Activated naive CD4-positive, alpha-beta T cell treated with anti-CD3 and anti-CD28 coated beads, Interleukin-2, amount 50 U/mL, for 24 hours (primary cell): ENCODE data around the gene EXOG.

ENCODE experiments used
- H3K27ac Mint-ChIP-seq: one replicate; pipeline ENCODE4 v1.8.0; 2021; ENCODE audit warnings: mild to moderate bottlenecking, mixed read lengths
- H3K27me3 Mint-ChIP-seq: one replicate; pipeline ENCODE4 v1.8.0; 2021; ENCODE audit warnings: mixed read lengths
- H3K36me3 Mint-ChIP-seq: one replicate; pipeline ENCODE4 v1.8.0; 2021; ENCODE audit warnings: mixed read lengths
- H3K4me1 Mint-ChIP-seq: one replicate; pipeline ENCODE4 v1.8.0; 2021; ENCODE audit warnings: mixed read lengths
- H3K4me3 Mint-ChIP-seq: one replicate; pipeline ENCODE4 v1.8.0; 2021; ENCODE audit warnings: mild to moderate bottlenecking, mixed read lengths
- H3K9me3 Mint-ChIP-seq: one replicate; pipeline ENCODE4 v1.8.0; 2021; ENCODE audit warnings: mixed read lengths

EXOG gene

GRCh38 chr3:38574411-38575278, 78.5 kb downstream of the EXOG start:
- H3K27ac Mint-ChIP-seq = no peak overlapping the region
- no peaks in the 10 kb centered on the region for H3K36me3 Mint-ChIP-seq
- H3K4me1 Mint-ChIP-seq = no peaks in the 10 kb centered on the region
- no peak overlapping the region for H3K4me3 Mint-ChIP-seq
- no peaks in the 10 kb centered on the region for H3K9me3 Mint-ChIP-seq
- peaks cover 3% of the 10 kb centered on the region for H3K27me3 Mint-ChIP-seq

DNA sequence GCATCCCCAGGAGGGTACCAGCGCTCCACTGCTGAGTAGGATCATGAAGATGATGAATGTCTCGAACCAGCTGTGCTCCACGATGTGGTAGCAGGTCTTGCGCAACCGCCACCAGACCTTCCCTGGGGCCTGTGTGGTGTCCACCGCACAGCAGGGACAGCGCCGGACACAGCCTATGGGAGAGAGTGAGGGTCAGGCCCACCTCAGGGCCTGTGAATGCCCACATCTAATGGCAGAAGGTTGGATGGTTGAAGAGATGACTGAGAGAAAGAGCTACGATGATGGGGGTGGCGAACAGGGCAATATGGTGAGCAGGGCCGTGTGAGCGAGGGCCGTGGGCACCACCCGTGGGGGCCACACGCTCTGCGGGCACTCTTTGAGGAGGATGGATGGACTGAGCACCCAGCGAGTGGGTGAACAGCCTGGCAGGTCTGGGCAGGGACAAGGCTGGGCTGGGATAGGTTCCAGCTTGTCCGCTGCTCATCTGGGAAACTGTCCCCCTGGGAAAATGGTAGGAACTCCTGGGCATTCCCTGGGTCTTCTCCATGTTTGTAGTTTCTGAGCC, 79.2 kb downstream of the EXOG start:
- Mint-ChIP-seq H3K4me1 (no peaks in the 10 kb centered on the region), H3K27me3 (peaks cover 3% of the 10 kb centered on the region), H3K4me3 (no peak overlapping the region), H3K27ac (no peak overlapping the region), H3K9me3 (no peaks in the 10 kb centered on the region), H3K36me3 (no peaks in the 10 kb centered on the region)
